Stimulated activated CD4-positive, alpha-beta T cell treated with anti-CD3 and anti-CD28 coated beads, Interleukin-4, amount 100 ng/mL, for 48 hours (primary cell): ENCODE measurements around the gene VAV2.

Experiments used
- DNase-seq, 2 donors: peaks; one replicate each; pipeline ENCODE4 v3.0.0-alpha.2; 2020; ENCODE audit warnings: low read depth in 2 of 2

VAV2 gene

DNA sequence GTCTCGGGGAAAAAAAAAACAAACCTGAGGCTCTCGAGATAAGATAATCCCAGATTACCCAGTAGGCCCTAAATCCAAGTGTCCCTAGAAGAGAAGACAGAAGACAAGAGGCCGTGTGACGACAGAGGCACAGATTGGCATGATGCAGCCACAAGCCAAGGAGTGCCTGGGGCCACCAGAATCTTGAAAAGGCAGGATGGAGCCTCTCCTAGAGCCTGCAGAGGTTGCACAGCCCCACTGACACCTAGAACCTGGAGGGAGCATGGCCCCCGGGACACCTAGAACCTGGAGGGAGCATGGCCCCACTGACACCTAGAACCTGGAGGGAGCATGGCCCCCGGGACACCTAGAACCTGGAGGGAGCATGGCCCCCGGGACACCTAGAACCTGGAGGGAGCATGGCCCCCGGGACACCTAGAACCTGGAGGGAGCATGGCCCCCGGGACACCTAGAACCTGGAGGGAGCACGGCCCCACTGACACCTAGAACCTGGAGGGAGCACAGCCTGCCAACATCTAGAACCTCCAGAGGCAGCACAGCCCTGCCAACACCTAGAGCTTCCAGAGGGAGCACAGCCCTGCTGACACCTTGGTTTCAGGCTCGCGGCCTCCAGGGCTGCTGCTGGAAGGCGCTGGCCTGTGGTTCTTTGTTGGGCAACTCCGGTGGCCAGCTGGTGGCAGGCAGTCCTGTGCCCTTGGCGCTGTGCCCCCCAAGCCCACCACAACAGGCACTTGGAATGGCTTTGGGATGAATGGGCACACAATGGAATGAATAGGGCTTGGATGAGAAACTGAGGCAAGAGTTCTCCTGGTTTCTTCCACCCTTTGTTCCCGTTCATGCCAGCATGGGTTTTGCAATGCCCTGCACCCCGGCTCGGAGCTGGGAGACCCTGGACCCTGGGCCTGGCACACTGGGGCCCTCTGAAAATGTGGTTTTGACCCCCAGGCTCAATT is 39.2 kb downstream of the VAV2 start:
- no peak for DNase-seq

DNA sequence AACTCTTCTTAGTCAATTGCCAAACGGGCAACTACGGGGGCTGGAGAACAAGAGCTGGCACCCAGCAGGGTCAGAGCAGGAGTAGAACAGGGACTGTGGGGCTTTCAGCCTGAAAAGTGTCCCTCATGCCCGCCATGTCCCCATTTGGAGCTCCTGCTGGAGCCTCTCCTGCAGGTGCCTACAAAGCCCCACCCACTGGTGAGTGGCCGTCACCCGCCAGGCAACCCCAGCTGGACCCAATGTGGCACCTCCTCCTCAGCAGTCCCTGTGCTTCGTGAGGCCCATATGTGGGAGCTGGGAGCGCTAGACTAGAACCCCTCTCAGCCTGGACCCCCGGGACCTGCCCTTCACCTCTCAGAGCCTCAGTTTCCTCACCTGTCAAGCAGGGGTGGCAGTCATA is 40.9 kb downstream of the VAV2 start:
- no peak for DNase-seq

DNA sequence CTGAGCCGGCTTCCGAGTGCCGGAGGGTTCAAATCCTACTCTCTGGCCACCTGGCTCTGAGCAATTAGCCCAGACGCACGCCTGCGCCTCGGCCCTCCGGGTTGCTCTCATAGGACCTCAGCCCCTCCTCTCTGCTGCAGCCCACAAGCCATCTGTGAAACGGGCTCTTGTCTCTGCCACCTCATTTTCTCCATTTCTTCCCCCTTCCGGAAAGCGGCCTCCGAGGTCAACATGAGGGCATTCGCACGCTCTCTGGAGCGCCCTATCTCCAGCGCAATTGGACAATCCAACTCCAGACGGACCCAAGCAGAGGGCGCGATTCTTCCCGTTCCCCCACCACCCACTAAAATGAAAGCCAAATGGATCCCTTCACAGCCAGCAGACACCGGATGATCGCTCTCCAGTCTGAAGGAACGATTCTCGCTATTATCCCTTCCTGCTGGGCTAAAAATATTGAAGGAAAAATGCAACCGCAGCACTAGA is 41.5 kb downstream of the VAV2 start:
- no peak for DNase-seq

DNA sequence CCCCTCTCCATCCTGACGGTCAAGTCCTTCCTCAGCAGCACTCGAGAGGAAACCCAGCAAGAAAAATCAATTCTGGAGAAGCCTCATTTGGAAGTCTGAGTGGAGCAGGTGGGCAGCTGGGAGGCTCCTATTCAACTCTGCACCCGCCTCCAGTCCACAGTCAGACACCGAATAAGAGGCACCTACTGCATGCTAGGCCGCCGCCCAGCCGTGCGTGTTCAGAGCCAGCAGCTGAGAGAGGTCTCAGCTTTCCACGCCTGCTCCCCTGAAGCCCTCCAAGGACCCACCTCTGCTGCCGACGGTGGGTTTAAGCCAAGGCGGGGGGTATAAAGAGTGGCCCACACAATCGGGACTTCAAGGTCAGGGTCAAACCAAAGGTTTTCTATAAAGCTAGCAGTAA is 41.9 kb downstream of the VAV2 start:
- no peak for DNase-seq

DNA sequence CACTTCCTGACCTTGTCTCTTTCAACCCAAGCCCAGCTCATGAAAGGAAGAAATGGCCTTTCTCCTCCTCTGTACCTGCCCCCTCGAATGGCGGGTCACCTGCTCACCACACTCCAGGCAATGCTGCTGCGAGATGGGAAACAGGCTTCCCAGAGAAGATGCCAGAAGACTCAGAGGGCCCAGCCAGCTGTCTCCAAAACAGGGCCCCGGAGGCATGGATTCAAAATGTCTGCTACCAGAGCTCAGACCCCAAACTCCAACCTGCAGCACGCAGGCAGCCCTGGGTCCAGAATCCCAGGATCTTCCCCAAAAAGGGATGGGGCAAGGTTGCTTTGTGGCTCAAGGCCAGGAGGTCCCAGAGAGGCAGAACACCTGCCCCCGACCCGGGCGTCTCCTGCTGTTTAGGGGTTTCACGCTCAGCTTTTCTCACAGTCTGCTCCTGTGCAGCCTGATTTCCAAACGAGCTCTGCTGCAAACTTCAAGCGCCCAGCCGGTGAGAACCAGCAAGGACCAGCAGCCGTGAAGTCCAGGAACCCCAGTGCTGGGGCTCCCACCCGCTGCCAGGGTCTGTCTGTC is 42.5 kb downstream of the VAV2 start:
- no peak for DNase-seq

DNA sequence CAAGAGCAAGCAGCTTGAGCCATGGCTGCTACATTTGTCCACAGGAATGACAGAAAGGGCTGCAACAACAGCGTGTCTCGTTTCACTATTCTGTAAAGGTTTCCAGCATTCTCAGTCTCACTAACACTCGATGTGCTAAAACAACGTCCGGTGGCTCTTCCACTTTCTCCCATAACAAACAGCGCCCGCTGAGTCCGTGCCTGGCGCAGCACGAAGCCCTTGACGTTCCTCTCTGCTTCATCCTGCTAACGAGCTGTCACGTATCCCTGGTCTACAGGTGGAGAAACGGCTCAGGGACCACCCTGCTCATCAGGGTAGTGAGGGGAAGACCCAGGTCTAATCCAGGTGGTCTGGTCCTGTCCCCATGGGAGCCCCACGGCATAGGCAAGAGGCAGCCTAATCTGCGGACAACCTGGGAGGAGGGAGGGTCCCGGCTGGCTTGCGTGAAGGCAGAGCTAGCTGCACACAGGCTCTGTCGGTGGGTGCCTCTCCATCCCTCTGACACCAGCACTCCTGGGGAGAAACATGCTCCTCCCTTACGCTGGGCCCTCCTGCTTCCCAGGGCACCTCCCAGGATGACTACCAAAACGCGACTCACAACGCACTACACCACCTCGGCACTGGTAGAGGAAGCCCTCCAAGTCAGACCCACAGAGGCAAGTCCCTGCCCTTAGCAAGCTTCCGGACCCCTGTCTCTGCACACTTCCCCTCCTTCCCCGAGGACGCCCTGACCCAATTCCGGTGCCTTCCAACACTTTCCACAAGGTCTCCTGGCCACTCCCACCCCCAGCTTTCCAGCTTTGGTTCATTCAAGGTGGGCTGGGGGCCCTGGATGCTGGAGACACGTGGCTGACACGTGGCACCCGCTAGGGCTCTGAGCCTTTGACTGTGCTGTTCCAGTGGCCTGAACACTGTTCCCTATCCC is 43.3 kb downstream of the VAV2 start:
- no peak for DNase-seq

DNA sequence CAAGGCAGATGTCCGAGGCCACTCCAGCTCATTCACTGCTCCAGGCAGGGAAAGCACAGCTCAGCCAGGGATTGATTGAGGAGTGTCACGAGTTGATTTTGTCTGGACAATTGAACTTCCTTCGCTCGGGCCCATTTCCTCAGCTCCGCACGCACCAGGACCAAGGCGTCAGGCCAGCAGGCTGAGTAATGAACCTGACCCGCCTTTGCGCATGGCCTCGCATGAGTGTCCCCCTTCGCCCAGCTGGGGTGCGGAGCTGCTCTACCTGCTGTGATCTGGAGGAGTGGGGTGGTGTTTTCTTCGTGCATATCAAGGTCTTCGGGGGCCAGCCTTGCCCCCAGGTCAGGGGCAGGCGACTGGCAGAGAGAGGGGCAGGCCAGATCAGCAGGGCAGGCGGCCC is 44.0 kb downstream of the VAV2 start:
- no peak for DNase-seq

DNA sequence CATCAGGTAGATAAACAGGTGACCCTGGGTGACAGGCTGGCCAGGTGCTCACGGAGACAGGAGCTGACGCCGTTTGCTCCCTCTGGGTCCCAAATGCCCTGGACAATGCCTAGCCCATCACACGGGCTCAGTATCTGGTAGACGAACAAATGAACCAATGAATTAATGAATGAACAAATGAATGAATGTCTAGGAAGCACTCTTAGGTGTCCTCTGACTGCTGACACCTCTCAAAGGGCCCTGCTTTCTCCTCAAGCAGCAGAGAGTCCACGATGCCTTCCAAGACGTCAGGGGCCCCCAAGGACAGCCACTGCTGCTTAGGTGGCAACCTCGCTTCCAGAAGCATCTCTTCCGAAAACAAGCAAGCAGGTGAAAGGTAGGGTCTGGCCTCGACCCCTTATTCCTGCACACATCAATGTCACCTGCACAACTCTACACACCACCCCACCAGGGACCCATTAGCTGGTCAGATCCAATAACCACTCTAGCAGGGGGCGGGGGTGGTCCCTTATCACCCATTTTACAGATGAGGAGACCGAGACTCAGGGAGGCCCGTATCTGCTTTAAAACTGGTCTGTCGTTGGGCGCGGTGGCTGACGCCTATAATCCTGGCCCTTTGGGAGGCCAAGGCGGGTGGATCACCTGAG is 45.2 kb downstream of the VAV2 start:
- DNase-seq = no peak

DNA sequence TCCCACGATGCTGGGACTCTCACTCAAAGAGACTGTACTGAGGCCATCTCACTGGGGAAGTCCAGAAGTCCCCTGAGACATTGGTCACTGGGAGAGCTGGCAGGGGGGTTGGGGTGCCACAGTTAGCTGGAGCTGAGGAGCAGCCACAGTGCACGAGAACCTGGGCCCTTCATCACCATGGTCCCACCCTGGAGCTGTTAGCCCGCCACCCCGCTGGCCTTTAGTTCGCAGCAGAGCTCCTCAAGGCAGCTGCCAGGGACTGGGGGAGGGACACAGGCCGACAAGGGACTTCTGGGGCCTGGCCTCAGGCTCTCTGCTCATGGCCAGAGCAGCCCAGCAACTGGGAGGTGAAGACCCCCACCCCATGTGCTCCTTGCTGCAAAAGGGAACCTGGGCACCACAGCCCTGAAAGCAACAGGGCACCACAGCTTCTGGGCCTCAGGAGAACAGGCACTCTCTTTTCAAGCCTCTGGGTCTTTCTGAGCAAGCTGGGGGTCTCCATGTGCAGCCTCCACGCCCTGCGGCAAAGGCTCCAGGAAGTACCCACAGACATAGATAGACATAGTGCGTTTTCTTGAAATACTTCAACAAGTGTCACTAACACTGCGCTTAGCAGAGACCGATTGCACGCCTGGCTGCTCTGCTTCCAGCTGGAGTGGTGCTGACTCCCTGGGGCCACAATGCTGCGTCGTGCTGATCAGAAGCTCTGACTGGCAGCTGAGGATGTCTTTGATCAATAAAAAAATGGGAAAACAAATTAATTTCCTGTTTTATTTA is 46.0 kb downstream of the VAV2 start:
- DNase-seq = no peak

DNA sequence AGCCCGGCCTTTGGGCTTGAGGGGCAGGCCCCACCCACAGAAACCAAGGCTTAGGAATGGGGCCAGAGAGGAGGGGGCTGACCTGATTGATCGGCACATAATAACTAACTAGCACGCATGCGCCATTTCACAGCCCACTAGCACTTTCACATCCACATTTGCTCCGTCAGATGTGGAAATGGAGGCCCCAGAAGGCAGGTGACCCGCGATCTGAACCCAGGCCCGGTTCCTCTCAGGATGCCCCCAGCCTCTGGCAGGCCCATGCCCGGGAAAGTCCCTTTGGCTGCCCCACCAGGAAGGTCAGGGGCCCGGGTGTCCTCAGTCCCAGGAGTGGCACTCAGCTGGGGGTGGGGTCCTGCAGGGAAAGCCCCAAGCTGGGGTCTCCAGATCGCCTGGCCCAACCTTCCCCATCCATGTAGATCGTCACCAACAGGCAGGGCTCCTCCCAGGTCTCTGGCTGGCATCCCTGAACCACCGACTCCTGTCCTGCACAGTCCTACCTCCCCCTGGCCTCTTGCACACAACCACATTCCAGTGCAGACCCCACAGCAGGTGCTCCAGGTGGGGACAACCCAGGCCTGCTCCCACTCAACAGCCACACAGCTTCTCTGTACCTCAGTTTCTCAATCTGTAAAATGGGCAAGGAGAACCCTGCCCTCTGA is 46.7 kb downstream of the VAV2 start:
- no peak for DNase-seq

DNA sequence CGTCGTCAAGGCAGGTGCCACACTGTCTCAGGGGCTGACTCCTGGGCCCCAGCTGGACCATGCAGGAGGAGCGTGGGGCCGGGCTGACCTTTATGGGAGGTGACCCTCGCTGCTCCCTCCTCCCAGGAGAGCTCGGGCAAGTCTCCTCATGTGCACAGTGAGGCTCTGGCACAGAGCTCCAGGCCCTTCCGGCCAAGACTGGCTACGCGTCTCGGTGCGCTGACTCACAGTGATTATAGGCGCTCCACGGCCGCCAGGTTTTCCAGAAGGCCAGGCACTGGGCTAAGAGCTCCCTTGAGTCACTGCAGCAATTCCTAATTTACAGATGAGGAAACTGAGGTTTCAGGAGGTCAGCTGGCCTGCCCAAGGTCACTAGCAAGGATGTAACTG is 47.4 kb downstream of the VAV2 start:
- DNase-seq = no peak

DNA sequence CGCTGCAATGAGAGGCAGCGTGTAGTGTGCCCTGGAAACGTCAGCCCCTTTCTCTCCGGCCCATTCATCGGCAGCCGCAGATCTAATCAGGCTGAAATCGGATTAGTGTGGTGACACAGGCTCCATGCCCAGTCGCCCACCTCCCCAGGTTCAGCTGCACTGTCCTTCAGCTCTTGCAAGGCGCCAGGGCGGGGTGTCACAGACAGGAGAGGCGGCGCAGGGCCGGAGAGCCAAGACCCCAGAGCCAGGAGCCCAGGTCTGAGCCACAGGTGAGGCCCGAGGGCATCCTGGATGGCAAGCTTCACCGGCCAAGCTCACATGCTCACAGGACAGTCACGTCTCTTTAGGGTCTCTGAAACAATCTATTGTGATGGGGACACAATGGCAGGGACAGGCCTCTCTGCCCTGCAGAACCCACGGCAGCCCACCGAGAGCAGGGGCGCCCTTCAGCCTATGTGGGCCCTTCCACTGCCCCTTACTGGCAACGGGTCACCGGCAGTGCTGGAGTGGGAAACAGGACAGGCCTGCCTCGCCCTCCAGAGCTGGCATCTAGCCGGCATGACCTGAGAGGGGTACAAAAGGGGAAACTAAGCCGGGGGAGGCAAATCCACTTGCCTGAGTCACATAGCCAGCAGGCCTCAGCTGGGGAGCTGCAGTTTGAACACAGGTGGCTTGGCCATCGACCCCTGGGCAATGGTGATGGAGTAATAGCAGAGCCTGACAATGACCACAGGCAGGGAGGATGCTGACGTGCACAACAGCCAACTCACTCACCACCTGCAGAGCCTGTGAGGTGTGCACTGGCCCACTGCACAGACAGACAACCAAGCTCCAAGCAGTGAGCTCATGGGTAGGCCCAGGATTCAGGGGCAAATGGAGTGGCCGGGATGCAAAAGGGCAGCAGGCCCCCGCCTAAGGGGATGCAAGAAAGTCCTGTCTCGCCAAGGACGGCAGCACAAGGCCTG is 48.1 kb downstream of the VAV2 start:
- DNase-seq = no peak

DNA sequence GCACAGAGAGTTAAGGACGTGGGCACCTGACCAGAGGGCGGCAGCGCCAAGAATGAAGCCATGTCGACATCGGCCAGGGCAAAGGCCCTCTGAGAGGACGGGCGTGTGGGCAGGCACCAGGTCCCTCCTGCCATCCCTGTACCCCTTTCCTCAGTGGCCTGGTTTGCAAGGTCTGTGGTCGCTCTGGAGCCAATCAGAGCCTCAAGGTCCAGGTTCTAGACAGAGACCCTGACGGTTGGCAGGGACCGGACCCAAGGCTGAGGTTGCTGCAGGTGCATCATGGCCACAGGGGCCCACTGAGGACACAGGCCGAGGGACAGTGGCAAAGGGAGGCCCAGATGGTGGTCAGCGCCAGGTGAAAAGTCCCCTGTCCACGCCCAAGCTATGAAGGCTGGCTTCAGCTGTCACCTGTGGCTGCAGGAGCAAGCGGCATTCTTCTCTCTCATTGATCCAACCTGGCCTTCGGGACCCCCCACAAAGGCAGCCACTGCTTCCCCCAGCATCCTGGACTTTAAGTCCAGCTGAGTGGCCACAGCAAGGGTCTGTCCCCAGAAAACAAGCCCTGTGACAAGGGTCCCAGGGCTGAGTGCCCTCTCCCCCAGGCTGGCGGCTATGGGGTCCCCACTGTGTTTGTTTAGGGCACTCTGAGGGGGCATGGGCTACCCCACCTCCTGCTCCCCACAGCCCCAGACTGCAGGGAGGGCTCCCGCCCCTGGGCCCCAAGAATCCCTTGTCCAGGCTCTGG is 48.9 kb downstream of the VAV2 start:
- DNase-seq = no peak

DNA sequence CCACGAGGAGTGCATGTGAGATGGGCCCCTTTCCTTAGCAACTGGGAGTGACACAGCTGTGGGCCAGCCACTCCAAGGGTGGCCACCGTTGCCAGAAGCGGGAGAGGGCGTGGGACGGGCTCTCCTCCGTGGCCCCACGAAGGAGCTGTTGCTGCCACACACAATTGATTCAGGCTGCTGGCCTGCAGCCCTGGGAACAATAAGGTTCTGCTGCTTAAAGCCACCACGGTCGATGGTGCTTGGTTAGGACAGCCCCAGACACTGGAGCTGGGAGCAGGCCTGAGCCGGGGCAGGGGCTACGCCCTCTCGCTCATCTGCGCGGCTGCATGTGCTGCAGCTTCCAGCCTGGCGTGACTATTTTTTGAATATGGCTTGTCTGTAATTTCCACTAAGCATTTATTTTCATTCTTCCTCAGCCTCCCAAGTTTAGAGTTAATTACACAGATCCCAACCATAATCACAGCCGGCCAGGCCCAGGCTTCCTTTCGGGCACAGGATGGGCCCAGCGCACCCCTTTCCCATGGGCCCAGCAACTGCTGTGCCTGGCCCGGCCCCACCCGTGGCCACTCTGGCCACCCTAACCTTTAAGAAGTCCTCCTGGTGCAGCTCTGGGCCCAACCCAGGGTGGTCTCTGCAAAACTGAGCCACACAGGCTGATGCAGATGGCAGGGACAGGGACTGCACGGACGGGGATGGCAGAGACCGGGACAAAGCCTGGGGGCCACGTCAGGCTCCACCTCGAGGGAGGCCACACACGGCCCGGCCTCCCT is 49.7 kb downstream of the VAV2 start:
- DNase-seq = no peak

DNA sequence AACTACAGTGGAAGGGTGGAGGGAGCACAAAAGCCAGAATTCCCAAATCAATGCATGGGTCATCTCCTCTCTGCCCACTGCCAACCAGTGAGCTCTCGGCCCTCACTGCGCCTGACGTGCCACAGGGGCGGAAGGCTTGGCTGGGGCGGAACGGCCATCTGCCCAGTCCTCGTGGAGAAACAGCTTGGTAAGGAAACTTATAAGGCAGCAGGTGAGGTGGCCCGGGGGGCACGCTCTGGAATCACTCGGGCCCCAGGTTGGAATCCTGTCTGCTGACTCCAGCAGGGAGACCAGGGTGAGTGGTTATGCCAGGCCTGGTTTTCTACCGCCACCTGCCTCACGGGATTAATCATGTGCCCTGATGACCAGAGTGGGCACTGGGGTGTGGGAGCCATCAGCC is 52.3 kb downstream of the VAV2 start:
- no peak for DNase-seq

DNA sequence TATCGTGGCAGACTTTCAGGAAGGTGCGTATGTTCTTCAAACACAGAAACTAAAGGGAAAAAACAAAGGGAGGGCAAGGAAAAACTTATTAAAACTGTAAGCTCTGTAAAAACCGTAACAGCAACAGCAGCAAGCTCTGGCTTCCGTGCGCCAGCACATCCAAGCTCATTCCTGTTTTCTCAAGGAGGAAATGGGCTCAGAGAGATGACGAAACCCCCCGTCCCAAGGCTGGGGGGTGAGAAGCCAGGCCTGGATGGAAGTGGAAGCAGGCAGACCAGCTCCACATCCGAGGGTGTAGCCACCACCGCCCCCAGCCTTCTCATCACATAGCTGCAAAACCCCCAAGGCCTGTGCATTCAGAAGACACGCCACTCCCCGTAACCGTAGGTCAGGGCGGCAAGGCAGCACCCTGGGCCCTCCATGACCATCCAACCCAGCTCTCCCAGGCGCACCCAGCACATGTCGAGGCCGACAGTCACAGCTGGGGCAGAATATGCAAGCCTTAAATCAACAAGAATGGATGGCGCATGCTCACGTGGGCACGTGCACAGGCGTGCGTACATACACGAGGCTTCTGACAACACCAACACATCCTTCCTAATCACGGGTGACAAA is 52.8 kb downstream of the VAV2 start:
- no peak for DNase-seq

DNA sequence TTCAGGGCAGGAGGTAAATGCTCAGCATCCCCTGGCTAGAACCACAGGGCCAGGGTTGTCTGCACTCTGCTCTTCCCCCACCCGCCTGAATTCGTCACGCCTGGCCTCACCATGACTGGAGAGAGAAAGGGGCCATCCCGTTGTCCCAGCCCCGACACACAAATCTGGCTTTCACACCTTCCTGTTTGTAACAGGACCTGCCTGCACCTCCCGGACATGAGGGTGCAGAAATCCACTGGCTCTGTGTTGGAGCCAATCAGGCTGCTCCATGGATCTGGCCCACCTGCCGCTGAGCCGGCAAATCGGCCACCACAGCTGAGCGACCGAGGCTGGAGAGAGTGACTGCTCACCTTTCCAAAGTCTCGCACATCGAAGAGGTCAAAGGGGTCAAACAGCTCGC is 53.4 kb downstream of the VAV2 start:
- DNase-seq = no peak
